Cardiac septum (tissue), 1 donor: ENCODE results near the gene MAST3. TPM values are rescaled to one million over a fixed set of nuclear protein-coding genes. Genes with fewer than 3 reads are reported as not detected.
A peak's percentile ranks its signal among the peaks of the same experiment; 100 is the strongest.
"Not testable (repeated sequence)": the region's sequence is repeated elsewhere in the genome, so short reads cannot be mapped to it uniquely, and the experiment has no call there.

ENCODE experiments used
- DNase-seq: peaks from one replicate; pipeline ENCODE4 v3.0.0-alpha.2; 2020; ENCODE audit warnings: low spot score
- intact Hi-C: fragments of 100-400 bp; cut with DNase I; formaldehyde crosslinking; loops from one replicate; pipeline ENCODE4 v1.14.0; 2022
- total RNA-seq: library from RNA; stranded (reverse); fragmentation: NEBNext Ultra II Directional; extraction: Animal tissue kit (Norgen Biotek cat#: 25700); gene quantifications from one replicate; pipeline ENCODE4 v1.2.1, GENCODE V29; 2021
- donor health status: DM: no; HTN: no; CAD: no.

The MAST3 gene
- total RNA-seq, 1 donor from 2014 or later, result 5.2 TPM

DNA sequence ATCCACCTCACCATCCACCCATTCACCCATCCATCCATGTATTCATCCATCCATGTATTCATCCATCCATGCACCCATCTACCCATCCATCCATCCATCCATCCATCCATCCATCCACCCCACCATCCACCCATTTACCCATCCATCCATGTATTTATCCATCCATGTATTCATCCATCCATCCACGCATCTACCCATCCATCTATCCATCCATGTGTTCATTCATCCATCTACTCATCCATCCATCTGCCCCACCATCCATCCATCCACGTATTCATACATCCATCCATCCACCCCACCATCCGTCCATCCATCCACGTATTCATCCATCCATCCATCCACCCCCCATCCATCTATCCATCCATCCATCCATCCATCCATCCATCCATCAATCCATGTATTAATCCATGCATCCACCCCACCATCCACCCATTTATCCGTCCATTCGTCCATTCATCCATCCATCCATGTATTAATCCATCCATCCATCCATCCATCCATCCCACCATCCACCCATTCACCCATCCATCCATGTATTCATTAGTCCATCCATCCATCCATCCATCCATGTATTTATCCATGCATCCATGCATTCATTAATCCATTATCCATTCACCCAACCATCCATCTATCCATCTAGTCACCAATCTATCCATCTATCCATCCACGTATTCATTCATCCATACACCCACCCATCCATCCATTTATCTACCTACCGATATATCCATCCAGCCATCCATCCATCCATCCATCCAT is 13.5 kb upstream of the MAST3 start:
- intact Hi-C loops, result no loop called here
- DNase-seq, result no peak

DNA sequence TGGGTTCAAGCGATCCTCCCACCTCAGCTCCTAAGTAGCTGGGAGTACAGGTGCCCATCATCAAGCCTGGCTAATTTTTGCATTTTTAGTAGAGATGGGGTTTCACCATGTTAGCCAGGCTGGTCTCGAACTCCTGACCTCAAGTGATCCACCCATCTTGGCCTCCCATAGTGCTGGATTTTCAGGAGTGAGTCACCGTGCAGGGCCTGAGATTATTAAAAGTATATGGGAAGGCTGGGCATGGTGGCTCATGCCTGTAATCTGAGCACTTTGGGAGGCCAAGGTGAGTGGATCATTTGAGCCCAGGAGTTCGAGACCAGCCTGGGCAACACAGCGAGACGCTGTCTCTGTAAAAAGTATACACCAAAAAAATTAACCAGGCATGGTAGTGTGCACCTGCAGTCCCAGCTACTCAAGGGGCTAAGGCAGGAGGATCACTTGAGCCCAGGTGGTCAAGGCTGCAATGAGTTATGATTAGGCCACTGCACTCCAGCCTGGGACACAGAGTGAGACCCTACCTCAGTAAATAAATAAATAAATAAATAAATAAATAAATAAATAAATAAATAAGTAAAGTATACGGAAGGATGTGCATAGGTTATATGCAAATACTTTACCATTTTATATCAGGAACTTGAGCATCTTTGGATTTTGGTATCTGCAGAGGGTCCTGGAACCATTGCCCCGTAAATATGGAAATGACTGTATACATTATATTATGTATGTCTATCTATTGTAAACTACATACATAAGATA is 11.7 kb upstream of the MAST3 start:
- no peak for DNase-seq
- intact Hi-C loops, result no loop called here

DNA sequence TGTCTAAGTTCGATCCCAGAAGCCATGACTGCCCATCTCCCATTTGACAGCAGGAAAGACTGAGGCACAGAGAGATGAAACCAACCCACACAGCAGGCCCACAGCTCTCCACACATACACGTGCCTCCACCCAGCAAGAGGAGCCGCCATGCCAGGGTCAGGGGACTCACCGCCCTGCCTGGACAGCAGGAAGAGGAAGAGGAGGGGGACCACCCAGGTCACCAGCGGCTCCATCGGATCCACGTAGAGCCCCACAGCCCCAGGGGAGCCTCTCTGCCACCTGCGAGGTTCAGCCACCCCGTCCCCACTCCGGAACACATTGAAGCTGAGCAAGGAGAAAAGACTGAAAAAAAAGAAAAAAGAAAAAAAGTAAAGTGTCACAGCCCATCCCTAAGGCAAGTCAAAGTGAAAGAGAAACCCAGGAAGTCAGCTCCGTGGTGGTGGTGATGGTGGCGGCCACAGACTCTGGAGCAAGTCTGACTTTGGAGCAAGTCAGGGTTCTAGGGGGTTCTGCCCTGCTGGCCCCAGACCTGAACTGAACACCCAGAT is 10.9 kb upstream of the MAST3 start, which contains the start of gene IL12RB1:
Gene IL12RB1 (minus strand): TSS at position 345 of the 549 bp plus-strand sequence. CDS start 111 bp downstream, at position 234.
- intact Hi-C loops, result no loop called here
- peak; percentile 80 for DNase-seq

DNA sequence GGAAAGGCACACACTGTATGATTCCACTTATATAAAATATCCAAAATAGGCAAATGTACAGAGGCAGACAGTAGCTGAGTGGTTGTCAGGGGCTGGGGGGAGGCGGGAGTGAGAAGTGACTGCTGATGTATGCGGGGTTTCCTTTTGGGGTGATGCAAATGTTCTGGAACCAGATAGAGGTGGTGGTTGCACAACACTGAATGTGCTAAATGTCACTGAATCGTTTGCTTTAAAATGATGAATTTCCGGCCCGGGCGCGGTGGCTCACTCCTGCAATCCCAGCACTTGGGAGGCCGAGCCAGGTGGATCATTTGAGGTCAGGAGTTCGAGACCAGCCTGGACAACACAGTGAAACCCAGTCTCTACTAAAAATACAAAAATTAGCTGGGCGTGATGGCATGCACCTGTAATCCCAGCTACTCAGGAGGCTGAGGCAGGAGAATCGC is 8.5 kb upstream of the MAST3 start:
- DNase-seq, result peak; percentile 86
- intact Hi-C loops, result not testable (repeated sequence)

DNA sequence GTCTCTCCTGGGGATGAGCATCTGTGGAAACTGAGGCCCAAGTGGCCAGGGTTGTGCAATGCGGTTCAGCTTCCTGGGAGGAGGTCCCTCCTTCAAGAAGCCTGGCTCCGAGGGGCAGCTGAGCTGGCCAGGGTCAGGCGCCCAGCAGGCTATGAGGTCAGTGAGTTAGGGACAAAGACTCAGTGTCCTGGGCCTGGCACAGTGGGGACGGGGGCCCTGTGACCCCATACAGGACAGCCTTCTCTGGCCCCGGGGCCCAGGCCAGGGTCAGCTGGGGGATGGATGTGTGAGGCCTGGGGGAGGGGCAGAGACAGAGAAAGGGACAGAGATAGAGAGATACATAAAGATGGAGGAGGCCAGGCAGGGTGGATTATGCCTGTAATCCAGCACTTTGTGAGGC is 7.9 kb upstream of the MAST3 start:
- DNase-seq, result no peak
- intact Hi-C loops, result no loop called here

DNA sequence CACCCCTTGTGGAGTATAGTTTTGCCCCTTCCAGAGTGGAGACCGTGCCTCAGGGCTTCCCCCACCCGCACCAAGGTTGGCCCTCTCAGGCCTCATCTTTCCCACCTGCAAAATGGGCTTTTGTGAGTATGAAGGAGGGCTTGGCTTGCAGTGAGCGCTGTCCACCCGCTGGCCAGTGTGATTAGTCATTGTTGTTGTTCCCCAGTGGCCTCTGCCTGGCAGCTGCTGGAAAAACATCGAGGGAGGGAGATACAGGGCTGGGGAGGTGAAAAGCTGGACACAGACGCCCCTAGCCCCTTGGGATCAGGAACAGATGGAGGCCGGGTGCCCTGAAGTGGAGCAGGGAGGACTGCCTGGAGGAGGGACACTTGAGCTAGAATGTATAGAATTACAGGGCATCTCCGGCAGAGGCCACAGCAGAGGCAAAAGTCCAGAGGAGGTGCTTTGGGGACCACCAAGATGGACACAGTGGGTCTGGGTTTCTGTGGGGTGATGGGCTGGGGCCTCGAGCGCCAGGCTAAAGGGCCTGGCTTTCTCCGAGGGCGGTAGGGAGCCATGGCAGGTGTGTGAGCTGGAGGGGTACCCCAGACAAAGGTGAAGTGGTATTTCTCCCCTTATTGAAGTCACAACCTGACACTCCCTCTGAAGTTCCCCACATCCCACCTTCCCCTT is 6.9 kb upstream of the MAST3 start:
- intact Hi-C loops, result no loop called here
- peak; percentile 80 for DNase-seq

DNA sequence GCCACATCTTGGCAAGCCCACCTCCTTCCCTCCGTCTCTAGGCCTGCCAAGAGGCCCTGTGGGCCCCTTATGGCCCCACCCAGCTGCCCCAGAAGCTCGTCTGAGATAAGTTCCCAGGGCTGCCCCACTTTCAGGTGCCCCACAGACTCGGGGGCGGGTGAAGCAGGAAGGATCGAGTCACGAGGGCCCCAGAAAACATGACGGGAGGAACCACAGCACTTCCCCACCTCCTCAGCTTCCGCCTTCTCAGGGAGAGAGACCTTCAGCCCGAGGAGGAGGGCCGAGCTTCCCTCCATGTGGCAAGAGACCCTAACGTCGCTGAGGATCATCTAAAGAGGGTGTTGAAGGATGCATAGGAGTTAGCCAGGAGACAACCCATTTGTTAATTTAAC is 6.4 kb upstream of the MAST3 start:
- DNase-seq, result peak; percentile 92
- intact Hi-C loops, result no loop called here

DNA sequence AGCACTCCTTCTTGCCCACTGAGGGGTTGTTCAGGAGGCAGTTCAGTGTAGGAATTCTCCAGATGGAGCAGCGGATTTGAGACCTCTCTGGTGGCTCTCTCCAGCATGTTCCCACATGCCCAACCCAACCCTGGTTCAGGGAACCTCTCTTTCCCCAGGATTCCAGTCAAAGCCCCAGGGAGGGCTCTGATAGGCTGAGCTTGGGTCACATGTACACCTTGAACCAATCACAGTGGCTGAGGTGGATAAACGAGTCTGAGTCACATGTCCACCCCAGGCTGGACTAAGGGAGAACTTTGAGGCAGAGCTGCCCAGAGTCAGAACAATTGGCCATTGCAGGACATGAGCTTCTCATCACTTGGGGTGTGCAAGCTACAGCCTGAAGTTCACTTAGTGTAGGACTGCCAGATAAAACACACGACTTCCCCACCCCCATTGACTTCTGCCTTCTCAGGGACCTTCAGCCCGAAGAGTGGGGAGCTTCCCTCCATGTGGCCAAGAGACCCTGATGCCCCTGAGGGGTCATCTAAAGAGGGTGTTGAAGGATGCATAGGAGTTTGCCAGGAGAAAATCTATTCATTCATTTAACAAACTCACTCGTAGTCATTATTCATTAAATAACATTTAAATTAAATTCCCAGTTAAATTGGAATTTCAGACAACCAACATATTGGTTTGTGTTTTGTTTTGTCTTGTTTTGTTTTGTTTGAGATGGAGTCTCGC is 4.0 kb upstream of the MAST3 start:
- no peak for DNase-seq
- intact Hi-C loops, result no loop called here

DNA sequence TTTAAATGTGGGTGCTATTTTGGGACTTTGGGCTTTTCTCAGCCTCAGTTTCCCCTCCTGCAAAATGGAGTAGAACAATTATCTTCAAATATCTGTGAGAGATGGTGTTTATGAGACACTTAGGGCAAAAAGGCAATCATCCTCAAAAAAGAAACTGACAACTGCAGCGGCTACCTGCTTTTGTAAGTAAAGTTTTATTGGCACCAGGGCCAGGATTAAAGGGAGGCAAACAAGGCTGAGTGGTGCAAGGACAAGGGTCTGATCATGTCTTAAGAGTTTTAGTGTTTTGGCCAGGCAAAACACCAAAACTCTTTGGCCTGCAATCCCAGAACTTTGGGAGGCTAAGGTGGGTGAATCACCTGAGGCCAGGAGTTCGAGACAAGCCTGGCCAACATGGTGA is 1.3 kb upstream of the MAST3 start:
- intact Hi-C loops, result no loop called here
- DNase-seq, result no peak

DNA sequence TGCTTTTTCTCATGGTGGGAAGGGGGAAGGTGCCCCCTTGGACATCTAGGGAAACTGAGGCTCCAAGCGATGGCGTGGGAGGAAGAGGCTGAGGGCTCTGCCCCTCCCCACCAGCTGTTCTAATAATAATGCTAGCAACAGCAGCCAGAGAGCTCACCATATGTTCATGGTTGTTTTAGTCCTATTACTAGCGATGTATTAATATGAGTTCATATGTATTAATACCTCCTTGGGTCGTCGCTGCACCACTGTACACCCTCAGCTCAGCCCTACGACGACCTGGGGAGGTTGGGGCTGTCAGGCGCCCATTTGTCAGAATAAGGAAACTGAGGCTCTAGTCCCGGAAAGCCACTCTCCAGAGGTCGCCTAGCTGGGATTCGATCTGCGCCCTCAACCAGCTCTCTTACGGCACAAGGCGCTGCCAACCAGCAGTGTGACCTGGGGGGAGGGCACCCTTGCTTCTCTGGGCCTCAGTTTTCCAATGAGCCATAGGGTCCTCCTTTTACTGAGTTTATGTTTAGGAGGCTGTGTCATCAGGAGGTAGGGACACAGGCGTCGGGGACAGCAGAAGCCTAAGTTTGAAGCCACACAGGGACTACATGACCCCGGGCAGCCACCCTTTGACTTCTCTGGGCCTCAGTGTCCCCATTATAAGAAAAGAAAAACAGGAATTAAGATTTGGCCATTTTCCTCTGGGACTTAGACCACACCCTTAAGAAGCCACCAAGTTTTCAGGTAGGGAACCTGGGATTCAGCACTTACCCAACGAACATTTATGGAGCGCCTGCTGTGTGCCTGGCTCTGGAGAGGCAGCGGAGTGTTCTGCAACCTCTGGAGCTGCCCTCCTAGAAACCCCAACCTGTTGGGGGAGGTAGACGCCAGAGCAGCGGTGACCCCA is 664 bp downstream of the MAST3 start:
- intact Hi-C loops, result no loop called here

DNA sequence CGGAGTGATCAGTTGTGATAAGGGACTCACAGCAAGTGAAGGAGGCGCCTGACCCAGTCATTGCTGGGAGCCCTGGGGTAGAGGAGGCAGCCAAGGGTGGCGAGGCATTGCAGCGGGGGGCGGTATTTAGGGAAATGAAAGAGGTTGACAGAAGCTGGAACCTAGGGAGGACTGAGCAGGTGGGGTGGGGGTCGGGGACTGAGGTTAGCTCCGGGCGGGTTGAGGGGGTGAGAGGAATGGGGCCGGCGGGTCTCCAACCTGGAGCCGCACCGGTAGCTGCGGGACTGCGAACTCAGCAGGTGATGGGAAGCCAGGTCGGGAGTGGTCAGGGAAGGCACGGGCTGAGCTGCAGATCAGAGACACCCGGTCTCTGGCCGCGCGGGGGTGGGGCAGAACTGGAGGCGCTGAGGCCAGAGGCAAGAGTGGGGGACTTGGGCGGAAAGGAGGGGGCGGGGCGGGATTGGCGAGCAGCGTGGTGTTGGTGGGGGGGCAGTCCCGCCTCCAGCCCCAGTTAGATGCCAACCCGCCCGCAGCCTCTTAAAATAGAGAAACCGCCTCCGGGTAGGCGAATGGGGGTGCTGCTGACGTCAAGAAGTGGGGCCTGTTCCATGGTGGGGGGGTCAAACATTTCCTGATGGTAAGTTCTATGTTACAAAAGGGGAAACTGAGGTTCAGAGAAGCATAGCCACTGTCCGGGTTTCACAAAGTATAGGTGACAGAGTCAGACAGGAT is 1.5 kb downstream of the MAST3 start:
- intact Hi-C loops, result no loop called here

More for the DNA sequence above, 664 bp downstream of the MAST3 start:
- no peak for DNase-seq

DNA sequence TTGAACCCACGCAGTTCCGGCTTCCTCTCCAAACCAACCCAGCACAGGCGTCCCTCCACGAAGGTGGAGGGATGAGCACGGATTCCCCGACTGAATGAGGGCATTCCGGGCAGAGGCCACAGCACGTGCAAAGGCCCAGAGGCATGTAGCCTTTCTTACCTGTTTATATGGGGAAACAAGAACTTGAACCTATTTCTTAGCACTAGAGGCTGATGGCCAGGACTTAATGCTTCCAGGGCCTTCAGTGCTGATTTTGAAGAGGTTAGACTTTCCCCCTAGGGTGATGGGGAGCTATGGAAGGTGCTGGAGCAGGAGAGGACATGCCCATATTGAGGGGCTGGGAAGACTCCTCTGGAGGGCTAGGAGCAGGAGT is 2.0 kb downstream of the MAST3 start:
- intact Hi-C loops, result no loop called here
- DNase-seq, result no peak

More for the DNA sequence above, 1.5 kb downstream of the MAST3 start:
- DNase-seq, result no peak

DNA sequence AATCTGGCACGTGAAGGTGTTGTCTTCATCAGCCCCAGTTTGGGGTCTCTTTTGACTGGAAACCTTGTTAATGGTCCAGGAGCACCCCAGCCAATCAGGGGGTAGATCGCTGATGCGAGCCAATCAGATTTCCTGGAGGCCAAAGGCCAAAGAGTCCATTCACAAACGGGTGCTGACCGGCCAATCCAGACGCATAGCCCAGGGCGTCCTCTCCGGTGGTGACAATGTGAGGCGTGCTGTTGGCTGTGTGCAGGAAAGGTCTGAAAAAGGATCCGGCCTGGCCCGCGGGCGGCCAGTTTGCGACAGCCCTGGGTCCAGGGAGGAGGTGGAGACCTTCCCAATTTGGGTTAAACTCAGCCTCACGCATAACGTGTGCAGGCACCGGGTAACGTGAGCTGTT is 3.1 kb downstream of the MAST3 start:
- DNase-seq, result no peak
- intact Hi-C loops, result no loop called here

DNA sequence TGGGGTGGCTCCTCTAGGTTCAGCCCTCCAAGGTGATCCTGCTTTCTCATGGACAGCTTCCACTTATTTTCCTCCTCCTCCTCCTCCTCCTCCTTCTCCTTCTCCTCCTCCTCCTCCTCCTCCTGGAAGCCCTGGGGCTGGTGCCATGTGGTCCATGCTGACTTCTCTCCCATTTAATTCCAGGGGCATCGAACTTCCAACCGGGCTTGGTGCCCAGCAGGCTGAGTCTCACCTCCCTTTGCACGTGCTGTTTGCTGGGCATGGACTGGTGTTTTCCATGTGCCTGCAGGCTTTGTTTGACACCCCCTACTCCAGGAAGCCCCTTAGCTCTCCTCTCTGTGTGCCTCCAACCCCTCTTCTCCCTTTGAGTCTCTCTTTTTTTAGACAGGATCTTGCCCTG is 3.7 kb downstream of the MAST3 start:
- DNase-seq, result no peak
- intact Hi-C loops, result no loop called here

DNA sequence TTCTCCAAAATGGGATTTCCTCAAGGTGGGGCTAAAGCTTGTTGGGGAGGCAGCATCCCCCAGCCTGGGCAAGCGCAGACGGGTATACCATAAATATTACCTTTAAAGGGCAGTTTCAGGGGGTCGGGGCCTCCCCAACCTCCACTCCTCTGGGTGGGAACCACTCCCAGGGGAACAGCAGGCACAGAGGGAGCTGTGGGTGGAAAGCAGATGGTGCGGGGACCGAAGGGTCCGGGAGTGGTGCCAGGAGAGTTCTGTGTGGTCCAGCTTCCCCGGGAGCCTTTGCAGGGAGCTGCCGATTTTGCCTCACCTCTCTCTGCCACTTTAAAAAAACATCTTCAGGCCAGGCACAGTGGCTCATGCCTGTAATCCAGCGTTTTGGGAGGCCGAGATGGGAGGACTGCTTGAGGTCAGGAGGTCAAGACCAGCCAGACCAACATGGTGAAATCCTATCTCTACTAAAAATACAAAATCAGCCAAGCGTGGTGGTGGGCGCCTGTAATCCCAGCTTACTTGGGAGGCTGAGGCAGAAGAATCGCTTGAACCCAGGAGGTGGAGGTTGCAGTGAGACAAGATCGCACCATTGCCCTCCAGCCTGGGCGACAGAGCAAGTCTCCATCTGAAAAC is 5.5 kb downstream of the MAST3 start:
- DNase-seq, result no peak
- intact Hi-C loops, result no loop called here

DNA sequence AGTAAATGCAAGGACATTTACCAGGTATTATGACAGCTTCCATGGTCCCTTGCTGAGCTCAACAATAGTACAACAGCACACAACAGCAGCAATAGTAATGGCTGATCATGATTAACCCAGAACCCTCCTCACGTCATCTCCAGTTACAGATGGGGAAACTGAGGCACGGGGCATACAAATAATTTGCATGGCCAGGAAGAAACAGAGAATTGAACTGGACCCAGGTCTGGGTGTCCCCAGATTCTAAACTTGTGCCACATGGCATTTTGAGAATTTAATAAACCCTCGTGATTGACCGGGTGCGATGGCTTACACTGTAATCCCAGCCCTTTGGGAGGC is 7.2 kb downstream of the MAST3 start:
- intact Hi-C loops, result no loop called here
- DNase-seq, result no peak

DNA sequence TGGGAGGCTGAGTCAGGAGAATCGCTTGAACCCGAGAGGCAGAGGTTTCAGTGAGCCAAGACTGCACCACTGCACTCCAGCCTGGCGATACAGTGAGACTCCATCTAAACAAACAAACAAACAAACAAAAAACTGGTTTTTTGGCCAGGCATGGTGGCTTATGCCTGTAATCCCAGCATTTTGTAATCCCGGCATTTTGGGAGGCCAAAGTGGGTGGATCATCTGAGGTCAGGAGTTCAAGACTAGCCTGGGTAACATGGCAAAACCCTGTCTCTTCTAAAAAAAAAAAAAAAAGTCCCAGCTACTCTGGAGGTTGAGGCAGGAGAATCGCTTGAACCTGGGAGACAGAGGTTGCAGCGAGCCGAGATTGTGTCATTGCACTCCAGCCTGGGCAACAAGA is 7.7 kb downstream of the MAST3 start:
- DNase-seq, intact Hi-C loops: not testable (repeated sequence)

DNA sequence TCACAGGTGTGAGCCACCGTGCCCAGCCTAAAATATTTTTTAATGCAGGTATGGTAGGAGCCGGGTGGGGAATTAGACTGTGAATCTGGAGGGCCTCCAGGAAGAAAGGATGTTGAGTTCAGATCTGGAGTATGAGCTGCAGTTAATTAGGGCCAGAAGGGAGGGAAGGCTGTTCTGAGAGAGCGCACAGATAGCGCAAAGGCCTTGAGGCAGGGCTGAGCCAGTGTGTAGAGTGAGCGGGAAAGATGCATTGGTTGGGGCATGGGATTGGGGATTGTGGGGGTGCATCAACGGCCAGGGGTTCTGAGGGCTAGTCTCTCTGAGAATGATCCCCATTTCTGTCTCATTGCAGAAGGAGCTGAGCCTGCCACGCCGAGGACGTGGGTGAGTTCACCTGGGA is 9.7 kb downstream of the MAST3 start:
- DNase-seq, result no peak
- intact Hi-C loops, result no loop called here
